NCI-H2107 treated with DMSO at 0.1 percent for 48 hours (cell line): ENCODE measurements around the gene TRIM47.

ENCODE experiments used
- DNase-seq: peaks from one replicate; lab custom pipeline; 2025; ENCODE audit not compliant: unreplicated experiment; lab: John Stamatoyannopoulos, UW

The TRIM47 gene

GRCh38 chr17:75847614-75848522 lies 30.5 kb downstream of the TRIM47 start:
- no peak for DNase-seq

DNA sequence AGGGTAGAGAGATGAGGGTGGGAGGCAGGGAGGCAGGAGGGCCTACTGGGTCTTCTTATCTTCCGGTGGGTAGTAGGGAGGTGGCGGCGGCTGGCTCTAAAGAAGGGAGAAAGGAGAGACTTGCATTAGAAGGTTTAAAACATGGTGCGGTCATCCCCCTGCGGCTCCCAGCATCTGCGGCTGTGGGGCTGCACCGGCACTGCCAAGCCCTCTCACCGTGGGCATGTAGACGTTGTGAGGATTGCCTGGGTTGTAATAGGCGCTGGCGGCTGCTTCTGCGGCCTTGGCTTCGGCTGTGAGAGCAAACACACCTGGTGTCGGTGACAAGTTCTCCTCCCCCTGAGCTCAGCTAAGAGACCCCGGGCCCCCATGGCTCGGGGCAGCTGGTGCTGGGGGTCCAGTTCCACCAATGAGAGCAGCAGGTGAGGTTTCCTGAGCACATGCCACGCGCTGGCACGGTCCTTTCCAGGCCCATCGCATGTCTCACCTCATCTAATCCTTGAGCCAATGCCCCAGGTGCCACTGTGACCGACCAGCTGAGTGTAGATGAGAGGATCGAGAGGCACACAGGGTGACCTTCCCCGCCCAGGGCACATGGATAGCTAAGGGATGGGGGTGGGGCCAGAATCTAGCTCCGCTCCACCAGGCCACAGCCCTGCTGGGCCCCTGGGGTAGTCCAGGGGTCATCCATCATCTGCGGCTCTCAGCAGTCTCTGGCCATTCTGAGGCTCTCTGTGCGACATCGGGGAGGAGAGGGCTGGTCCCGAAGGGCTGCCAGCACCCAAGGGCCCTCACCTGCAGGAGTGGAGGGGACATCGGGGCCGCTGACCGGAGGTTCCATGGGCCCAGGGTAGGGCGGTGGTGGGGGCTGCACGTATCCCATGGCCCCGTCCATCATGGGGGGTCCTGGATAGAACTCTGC lies 31.4 kb downstream of the TRIM47 start:
- DNase-seq: no peak

DNA sequence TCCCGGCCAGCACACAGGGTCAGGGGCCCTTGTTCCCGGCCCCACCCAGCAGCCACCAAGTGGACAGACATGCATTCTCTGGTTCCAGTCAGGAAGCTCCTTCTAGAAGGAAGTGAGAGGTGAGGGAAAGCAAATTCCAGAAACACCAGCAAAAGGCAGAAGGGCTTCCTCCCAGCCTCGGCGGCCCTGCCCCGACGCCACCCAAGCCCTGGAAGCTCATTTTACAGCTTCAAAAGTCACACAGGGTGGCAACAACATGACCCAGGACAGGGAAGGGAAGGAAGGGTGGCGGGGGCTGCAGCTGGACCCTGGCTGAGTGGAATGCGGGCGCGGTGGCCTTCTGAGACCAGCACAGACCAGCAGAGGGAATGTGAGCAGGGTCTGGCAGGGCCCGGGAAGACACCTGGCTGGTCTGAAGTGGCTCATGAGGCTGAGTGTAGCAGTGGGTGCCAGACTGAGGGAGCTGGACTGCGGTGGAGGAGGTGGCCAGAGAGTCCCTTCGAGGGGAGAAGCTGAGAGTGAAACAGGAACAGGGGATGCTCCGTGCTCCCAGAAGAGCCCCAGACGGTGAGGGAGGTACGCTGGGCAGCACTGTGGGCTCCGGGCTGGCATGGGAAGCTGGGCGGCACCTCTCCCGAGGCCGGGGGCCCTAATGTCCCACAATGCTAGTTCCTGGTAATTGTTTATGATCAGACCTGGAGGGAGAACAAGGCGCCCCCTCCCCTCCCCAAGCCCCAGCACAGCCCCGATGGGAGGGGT lies 32.3 kb downstream of the TRIM47 start:
- no peak for DNase-seq

- no peak for DNase-seq
These were observed 33.2 kb downstream of the TRIM47 start for GRCh38 chr17:75845058-75845711.

- no peak for DNase-seq
These were observed 33.8 kb downstream of the TRIM47 start for GRCh38 chr17:75844530-75845057.

DNA sequence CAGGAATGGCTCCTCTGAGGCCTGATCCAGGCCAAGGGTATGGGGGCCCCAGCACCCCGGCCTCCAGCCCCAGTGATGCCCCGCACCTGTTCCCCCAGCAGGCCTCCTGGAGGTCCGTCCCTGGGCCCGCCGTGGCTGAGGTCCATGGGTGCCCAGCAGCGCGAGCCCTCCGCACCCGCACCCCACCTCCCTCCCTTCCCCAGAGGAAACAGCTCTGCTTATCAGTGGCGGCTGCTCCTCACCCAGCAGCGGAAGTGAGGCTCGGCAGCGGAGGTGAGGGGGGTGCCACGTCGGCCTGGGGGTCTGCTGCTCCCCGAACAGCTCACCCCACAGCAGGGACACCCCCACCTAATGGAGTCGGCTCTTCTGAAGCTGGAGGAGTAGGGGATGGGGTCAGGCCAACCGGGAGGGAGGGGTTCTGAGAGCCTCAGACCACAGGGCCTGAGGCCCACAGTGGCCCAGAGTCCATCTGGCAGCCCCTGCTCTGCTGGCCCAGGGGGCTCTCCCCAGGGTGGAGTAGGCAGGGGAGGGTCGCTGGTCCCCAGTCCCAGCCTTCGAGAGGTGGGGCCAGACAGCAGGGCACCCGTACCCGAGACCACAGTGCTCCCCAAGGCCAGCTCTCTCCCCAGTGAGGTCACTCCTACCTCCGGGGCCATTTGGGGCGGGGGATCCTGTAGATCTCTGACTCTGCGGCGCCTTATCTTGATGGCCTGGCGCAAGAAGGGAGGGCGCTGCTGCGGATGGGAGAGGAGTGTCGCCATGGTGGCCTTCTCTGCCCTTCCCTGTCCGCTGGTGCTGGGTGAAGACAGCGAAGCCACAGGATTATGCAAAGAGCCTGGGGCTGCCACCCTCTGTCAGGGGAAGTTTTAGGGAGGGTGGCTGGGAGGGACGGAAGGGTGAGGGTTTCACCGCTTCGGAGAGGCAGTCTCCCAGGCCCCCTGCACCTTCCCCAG lies 34.5 kb downstream of the TRIM47 start, which contains the start of gene UNC13D:
TSS of gene UNC13D (minus strand) at position 828 of the 953 bp plus-strand sequence. CDS start at position 761, 67 bp downstream.
- no peak for DNase-seq

DNA sequence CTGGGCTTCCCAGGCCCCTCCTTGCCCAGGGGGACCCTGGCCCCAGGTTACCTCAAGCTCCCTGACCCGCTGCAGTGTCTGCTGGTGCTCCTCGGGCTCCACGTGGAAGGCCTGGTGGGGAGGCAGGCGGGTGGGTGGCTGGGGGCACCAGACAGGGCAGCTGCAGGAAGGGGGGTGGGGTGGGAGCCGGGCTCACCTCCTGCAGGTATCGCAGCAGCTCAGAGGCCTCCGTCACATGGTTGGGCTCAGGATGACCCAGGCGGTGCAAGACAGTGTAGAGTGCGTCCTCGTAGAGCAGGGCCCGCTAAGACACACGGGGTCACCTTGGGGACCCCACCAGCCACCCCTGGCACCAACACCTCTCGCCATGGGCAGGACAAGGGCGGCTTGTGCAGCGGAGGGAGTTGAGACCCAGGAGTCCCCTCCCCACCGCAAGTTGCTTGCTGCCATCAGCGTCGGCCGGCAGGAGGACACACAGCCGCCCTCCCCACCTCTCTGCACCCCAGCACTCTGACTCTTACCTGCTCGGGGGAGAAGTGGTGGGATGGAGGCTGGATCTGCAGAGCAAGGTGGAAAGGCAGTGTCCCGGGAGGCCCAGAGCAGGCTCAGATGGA lies 35.3 kb downstream of the TRIM47 start:
- no peak for DNase-seq

- no peak for DNase-seq
These were observed 36.0 kb downstream of the TRIM47 start for GRCh38 chr17:75842411-75842810.

DNA sequence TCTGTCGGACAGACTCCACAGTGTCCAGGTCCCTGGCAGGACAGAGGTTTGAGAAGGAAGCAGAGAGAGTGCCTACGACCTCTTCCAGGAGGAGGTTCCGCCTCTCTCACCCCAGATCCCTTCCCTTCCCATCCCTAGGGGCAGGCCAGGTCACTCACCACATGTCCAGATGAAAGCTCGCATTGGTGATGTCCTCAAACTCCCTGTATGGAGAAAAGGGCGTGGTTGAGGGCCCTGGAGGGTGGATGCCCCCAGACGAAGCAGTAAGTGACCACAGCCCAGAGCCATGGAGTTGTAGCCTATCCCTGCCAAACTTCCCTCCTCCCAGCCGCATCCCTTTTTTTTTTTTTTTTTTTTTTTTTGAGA lies 37.6 kb downstream of the TRIM47 start:
- no peak for DNase-seq

DNA sequence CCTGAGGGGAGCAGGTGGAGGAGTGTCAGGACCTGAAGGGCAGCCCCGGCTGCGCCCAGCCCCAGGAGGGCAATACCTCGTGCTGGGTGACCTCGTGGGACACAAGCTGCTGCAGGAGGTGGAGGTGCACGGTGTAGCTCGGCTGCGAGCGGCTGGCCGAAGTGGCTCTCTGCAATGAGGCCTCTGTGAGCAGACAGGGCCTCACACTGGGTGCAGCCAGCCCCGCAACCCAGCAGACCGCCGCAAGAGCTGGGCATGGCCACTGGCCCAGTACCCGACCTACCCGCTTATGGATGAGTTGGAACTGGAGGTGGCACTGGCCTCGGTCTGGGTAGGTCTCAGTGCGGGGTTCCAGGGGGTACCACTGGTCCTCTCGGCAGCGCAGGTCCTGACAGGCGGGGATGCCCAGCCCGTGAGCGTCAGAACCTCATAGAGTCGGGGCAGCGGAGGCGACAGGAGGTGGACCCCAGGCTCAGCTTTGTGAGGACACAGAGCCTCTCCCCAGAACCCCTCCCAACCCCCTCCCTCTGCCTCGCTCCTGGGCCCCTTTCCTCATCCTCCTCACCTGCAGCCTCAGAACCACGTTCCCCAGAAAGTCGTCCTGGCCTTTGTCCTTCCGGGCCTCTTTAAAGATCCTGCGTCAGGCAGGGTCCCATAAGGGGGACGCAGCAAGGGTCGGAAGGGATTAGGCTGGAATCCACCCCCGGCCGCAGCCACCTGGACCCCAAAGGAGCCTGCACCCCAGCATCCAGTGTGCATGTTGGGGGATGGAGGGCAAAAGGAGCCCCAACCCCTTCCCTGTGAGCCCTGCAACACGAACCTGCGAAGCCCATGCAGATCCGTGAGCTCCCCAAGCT lies 38.2 kb downstream of the TRIM47 start:
- no peak for DNase-seq

- no peak for DNase-seq
These were observed 40.0 kb downstream of the TRIM47 start for GRCh38 chr17:75838410-75838809.

DNA sequence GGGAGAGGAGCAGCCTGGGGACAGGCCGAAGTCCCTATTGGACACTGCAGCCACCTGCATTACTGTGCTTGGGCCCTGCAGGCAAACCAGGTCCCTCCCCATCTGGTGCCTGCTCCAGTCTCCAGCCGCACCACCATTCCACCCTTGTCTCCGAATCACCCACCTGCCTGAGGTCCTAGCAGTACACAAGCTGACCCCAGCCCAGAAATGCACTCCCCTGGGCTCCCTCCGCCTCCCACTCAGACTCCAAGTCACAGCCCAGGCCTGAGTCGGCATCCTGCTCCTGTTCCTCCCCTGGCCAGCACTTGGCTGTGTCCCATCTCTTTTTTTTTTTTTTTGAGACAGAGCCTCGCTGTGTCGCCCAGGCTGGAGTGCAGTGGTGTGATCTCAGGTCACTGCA lies 40.5 kb downstream of the TRIM47 start:
- no peak for DNase-seq

DNA sequence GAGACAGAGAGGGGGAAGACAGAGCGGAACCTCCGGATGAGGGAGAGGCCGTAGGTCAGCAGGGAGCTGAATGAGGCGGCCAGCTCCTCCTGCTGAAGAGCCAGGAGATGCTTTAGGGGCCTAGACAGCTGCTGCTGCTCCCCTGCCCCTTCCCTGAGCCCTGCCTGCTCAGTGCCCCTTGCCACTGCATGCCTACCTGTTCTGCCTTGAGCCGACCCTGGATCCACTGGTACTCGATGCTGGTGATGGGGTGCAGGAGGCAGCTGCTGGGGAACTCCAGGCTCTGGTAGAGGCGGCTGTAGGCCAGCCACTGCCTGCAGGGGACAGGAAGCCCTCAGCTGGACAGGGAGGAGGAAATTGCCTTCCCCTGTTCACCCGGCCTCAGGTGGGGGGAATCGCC lies 41.8 kb downstream of the TRIM47 start:
- no peak for DNase-seq

- DNase-seq: no peak
These were observed 42.8 kb downstream of the TRIM47 start for GRCh38 chr17:75835654-75835987.

DNA sequence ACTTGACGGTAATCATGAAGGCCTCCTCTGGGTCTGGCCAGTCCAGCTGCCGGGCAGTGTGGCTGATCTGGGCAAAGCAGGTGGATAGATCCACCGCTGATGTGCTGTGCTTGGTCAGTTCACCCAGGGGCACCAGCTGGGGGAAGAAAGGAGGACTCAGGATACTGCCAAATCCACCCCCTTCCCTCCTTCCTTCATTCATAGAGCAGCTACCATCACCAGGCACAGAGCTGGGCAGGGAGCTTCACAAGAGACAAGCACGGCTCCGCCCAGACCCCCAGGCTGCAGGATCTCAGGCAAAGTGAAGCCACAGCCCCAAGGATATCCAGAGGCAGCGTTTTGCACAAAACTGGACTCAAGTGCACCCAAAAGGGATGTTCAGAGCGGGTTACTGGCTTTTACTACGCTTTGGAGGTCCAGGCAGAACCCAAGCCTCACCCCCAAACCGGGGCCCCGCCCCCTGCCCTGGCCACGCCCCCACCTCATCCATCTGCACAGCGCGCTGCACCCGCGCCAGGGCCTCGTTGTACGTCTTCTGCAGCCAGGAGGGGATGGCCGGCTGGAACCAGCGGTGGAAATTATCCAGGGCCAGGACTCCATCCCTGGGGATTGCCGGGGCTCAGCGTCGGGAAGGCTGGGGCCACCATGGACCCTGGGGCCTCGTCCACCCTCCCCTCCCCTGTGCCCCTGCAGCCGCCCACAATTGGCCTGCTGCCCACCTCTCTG lies 43.3 kb downstream of the TRIM47 start:
- no peak for DNase-seq

DNA sequence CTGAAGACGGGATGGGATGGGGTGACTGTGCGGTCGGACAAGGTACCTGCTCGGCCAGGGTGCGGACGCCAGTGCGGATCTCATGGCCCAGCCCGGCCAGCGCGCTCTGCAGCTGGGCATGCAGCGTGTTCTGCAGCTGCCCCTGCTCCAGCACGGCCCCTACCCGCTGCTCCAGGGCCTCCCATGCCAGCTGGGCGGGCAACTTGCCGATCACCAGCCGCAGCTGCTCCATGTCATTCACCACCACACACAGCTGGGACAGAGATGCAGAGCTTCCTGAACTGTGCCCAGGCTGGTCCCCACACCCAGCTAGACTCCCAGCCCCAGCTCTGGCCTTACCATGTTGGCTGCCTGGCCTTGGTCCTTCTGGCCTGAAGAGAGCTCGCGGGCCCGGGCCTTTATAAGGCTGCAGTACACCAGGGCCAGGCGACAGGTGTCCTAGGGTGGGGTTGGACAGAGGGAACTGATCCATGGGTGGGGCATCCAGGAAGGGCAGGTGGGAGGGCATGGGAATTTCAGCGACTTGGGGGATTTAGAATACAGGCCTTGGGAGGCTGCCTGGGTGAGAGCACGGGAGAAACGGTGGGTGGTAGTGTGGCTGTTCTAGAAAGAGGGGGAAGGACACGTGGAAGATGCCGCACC lies 44.0 kb downstream of the TRIM47 start:
- DNase-seq: no peak
